PFSK-1 (cell line): ENCODE results near the gene TMOD2.

Source experiments
- FOXP2 ChIP-seq: optimal IDR thresholded peaks from 2 replicates; pipeline ENCODE3; 2011; ENCODE audit warnings: borderline replicate concordance, control low read depth, inconsistent platforms; ENCODE audit not compliant: insufficient read depth; ENCODE audit errors: extremely low read length, extremely low read depth
- POLR2AphosphoS5 ChIP-seq: IDR thresholded peaks from 2 replicates; pipeline ENCODE4 v1.6.1; 2012; ENCODE audit warnings: low read depth, mild to moderate bottlenecking, control low read depth, low read length, moderate library complexity
- SIN3A ChIP-seq: IDR thresholded peaks from 2 replicates; pipeline ENCODE4 v1.6.1; 2012; ENCODE audit warnings: mild to moderate bottlenecking, low read length, moderate library complexity, borderline replicate concordance; ENCODE audit not compliant: insufficient read depth

DNA sequence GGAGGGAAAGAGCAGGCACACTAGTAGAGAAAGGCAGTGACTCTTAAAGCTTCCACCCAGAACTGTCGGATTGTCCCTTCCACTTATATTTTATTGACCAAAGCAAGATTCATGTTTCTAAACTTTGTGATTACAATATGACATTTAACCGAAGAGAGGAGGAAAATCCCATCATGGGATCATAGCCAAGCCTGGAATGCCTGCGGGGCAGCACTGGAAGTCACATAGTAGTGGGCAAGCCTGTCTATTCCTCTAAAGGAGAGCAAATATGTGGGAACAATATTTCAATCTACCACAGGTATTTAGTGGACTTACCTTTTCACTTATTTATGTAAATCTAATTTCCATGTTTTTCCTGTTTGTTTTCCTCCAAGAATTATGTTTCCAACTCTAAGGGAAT is 74.3 kb downstream of the TMOD2 start:
- TF ChIP-seq SIN3A (no peak), FOXP2 (no peak), POLR2AphosphoS5 (no peak)
